HepG2 (cell line): Measurements from ENCODE around the gene PYCARD. TPM values are rescaled to one million over a fixed set of nuclear protein-coding genes. Genes with fewer than 3 reads are reported as not detected.

Source experiments
- ATAC-seq: fragments of 200-7000 bp; cut with Tn5 transposase; 3 replicates; pipeline ENCODE4 v1.9.1; 2020; ENCODE audit warnings: mild to moderate bottlenecking, moderate library complexity
- BruUV-seq: library from RNA; stranded (reverse); fragments of 400-500 nt; replicated peaks from 2 replicates; lab custom pipeline; 2021; lab: Mats Ljungman, UMichigan
- CTCF ChIA-PET: fragments of 300-600 bp; formaldehyde crosslinking; extraction: SDS; loops from one replicate; lab custom pipeline; 2021; ENCODE audit warnings: low total read pairs, inconsistent platforms, low intra/inter-chr PET ratio; lab: Yijun Ruan, JAX
- POLR2A ChIA-PET: fragments of 350-600 bp; sonication (Branson Sonifier 250); formaldehyde crosslinking; loops from one replicate; lab custom pipeline; 2020; ENCODE audit warnings: antibody characterized with exemption, inconsistent platforms; lab: Yijun Ruan, JAX
- DNase-seq: peaks from one replicate; pipeline ENCODE4 v3.0.0-alpha.2; 2015; ENCODE audit warnings: low spot score
- FAIRE-seq: peaks from 3 replicates; lab custom pipeline; 2011; peaks lifted over from hg19 to GRCh38; lab: Jason Lieb, UNC
- H2AFZ ChIP-seq: one replicate; pipeline ENCODE4 v1.6.1; 2011; ENCODE audit warnings: low read length, inconsistent platforms
- H3K27ac ChIP-seq: fragments of 300-600 bp; 3 replicates; pipeline ENCODE4 v1.8.0; 2011; ENCODE audit warnings: mixed run types, mild to moderate bottlenecking, mixed read lengths, low read length, inconsistent platforms; ENCODE audit not compliant: insufficient read depth; ENCODE audit errors: extremely low read length
- H3K27me3 ChIP-seq, 2 experiments: fragments of 200-600 bp in 1 of 2; 2 replicates in 1 of 2; 3 replicates in 1 of 2; pipeline versions ENCODE4 v1.6.0 to v1.8.0; 2011; ENCODE audit warnings: low read length in 2 of 2, mild to moderate bottlenecking in 2 of 2, moderate library complexity in 2 of 2, inconsistent platforms in 1 of 2; ENCODE audit not compliant: insufficient read depth in 2 of 2, control insufficient read depth in 1 of 2
- H3K36me3 ChIP-seq, 2 experiments: fragments of 200-600 bp in 1 of 2; replicated peaks in 1 of 2; 2 replicates in 1 of 2; 3 replicates in 1 of 2; pipeline versions ENCODE4 v1.5.1 to v1.8.0; 2011; ENCODE audit warnings: low read length in 2 of 2, inconsistent platforms in 1 of 2; ENCODE audit not compliant: insufficient read depth in 2 of 2, control insufficient read depth in 1 of 2
- H3K4me1 ChIP-seq: 2 replicates; pipeline ENCODE4 v1.5.1; 2012; ENCODE audit warnings: low read length, inconsistent platforms; ENCODE audit not compliant: insufficient read depth
- H3K4me2 ChIP-seq: 2 replicates; pipeline ENCODE4 v1.6.0; 2011; ENCODE audit warnings: low read depth, low read length, inconsistent platforms
- H3K4me3 ChIP-seq, 3 experiments: fragments of 200-600 bp in 1 of 3; sonication (generic), shearing (Covaris generic) in 1 of 3; replicated peaks in 1 of 3; 2 replicates each; pipeline ENCODE4 v1.5.1; 2011 to 2016; ENCODE audit warnings: low read length in 3 of 3, inconsistent platforms in 2 of 3, low read depth in 2 of 3, mild to moderate bottlenecking in 2 of 3, control low read depth in 1 of 3, mixed read lengths in 1 of 3; ENCODE audit not compliant: insufficient read depth in 1 of 3
- H3K79me2 ChIP-seq: one replicate; pipeline ENCODE4 v1.6.1; 2011; ENCODE audit warnings: low read length, inconsistent platforms; ENCODE audit not compliant: insufficient read depth
- H3K9ac ChIP-seq: 2 replicates; pipeline ENCODE4 v1.6.0; 2011; ENCODE audit warnings: mild to moderate bottlenecking, low read depth, low read length, inconsistent platforms; ENCODE audit not compliant: insufficient read depth
- H3K9me3 ChIP-seq: 2 replicates; pipeline ENCODE4 v1.5.1; 2012; ENCODE audit warnings: mild to moderate bottlenecking, low read length
- H4K20me1 ChIP-seq: 2 replicates; pipeline ENCODE4 v1.6.0; 2011; ENCODE audit warnings: inconsistent platforms, mild to moderate bottlenecking, low read length, moderate library complexity; ENCODE audit not compliant: insufficient read depth
- AGO2 ChIP-seq: fragments of 200-400 bp; formaldehyde crosslinking; optimal IDR thresholded peaks from 2 replicates; pipeline ENCODE3; 2017; ENCODE audit warnings: mild to moderate bottlenecking, low read depth, low read length, moderate library complexity
- GLI4 ChIP-seq: sonication (generic); formaldehyde crosslinking; IDR thresholded peaks from 2 replicates; pipeline ENCODE4 v1.5.1; 2020; ENCODE audit warnings: missing genetic modification reagents, mild to moderate bottlenecking, moderate library complexity, borderline replicate concordance
- HOXA3 ChIP-seq: sonication (generic); formaldehyde crosslinking; IDR thresholded peaks from 2 replicates; pipeline ENCODE4 v1.5.0; 2020; ENCODE audit warnings: missing genetic modification reagents
- NFKBIZ ChIP-seq: IDR thresholded peaks from 2 replicates; pipeline ENCODE4 v1.6.1; 2018; ENCODE audit warnings: missing genetic modification reagents, missing compliant biosample characterization
- POLR2A ChIP-seq, 2 experiments: IDR thresholded peaks; 2 replicates each; pipeline ENCODE4 v1.6.1; 2011; ENCODE audit warnings: low read depth in 2 of 2, low read length in 2 of 2, mild to moderate bottlenecking in 1 of 2, moderate library complexity in 1 of 2; ENCODE audit not compliant: insufficient read depth in 1 of 2
- RAD21 ChIP-seq: fragments of 450-650 bp; formaldehyde crosslinking; IDR thresholded peaks from 2 replicates; pipeline ENCODE4 v1.5.0; 2020; ENCODE audit warnings: mild to moderate bottlenecking
- RBM22 ChIP-seq: fragments of 200-400 bp; formaldehyde crosslinking; optimal IDR thresholded peaks from 2 replicates; pipeline ENCODE3; 2017; ENCODE audit warnings: mild to moderate bottlenecking, low read length, moderate library complexity
- SMC3 ChIP-seq: IDR thresholded peaks from 2 replicates; pipeline ENCODE4 v1.6.1; 2011; ENCODE audit warnings: low read length, improper control_type of control experiment
- SOX13 ChIP-seq, 3 experiments: fragments of 450-650 bp in 1 of 3; sonication (generic) in 1 of 3; formaldehyde crosslinking in 1 of 3; IDR thresholded peaks in 2 of 3; conservative IDR thresholded peaks in 1 of 3; 2 replicates each; pipeline versions ENCODE4 v1.5.0 to v1.6.1; 2016 to 2020; ENCODE audit warnings: antibody characterized with exemption in 1 of 3, mild to moderate bottlenecking in 1 of 3, missing compliant biosample characterization in 1 of 3, missing genetic modification reagents in 1 of 3, moderate library complexity in 1 of 3
- SP140L ChIP-seq: sonication (generic); formaldehyde crosslinking; IDR thresholded peaks from 2 replicates; pipeline ENCODE4 v1.4.0; 2020; ENCODE audit warnings: missing genetic modification reagents, borderline replicate concordance
- TP53 ChIP-seq: sonication (generic); formaldehyde crosslinking; conservative IDR thresholded peaks from 2 replicates; pipeline ENCODE4 v1.4.0; 2020; ENCODE audit warnings: missing genetic modification reagents
- ZNF383 ChIP-seq: sonication (generic); formaldehyde crosslinking; IDR thresholded peaks from 2 replicates; pipeline ENCODE4 v1.4.0; 2020; ENCODE audit warnings: missing genetic modification reagents, mild to moderate bottlenecking, borderline replicate concordance
- ZZZ3 ChIP-seq: sonication (generic); formaldehyde crosslinking; IDR thresholded peaks from 2 replicates; pipeline ENCODE4 v1.4.0; 2020; ENCODE audit warnings: missing genetic modification reagents, mild to moderate bottlenecking, borderline replicate concordance
- WGBS: methylation state at CpG from one replicate; pipeline ENCODE4 v1.1.6; 2017; ENCODE audit warnings: low lambda C conversion rate; 5-methylcytosine and 5-hydroxymethylcytosine counted together
- in situ Hi-C: cut with HindIII; loops from 2 replicates; pipeline ENCODE4 v1.10.0; 2017; ENCODE audit warnings: low pct_unique_long_range_greater_than_20kb; ENCODE audit not compliant: extremely low pct_ligation_motif_present
- intact Hi-C: fragments of 100-400 bp; cut with micrococcal nuclease; formaldehyde crosslinking; loops from one replicate; pipeline ENCODE4 v1.10.0; 2022; ENCODE audit not compliant: unreplicated experiment
- polyA plus RNA-seq, 8 experiments: library from polyadenylated mRNA; depleted of rRNA in 3 of 8; stranded (reverse) in 7 of 8; unstranded in 1 of 8; fragments of >200 nt; fragmentation: Illumina TruSeq in 4 of 8; extraction: Trizol in 4 of 8; gene quantifications; 2 replicates each; pipeline versions ENCODE4 v1.2.1 to v1.2.3, GENCODE V29; 2011 to 2016; ENCODE audit warnings: low read depth in 4 of 8, missing spikeins in 1 of 8, mixed read lengths in 1 of 8; ENCODE audit not compliant: insufficient read depth in 1 of 8
- total RNA-seq, 5 experiments: library from RNA; depleted of rRNA; stranded (reverse); fragments of >200 nt; fragmentation: Illumina TruSeq; extraction: Trizol; gene quantifications; 2 replicates each; pipeline ENCODE4 v1.2.3, GENCODE V29; 2016; ENCODE audit warnings: low read depth in 1 of 5
- TF ChIP-seq, protein P1 (sequence below): sonication (generic); formaldehyde crosslinking; IDR thresholded peaks from 2 replicates; pipeline ENCODE4 v1.5.1; 2020; ENCODE audit warnings: mild to moderate bottlenecking, missing genetic modification reagents
- TF ChIP-seq, protein P2 (sequence below): sonication (generic); formaldehyde crosslinking; conservative IDR thresholded peaks from 2 replicates; pipeline ENCODE4 v1.8.0; 2022; ENCODE audit warnings: mild to moderate bottlenecking, moderate library complexity, missing genetic modification reagents
- TF ChIP-seq, protein P3 (sequence below): sonication (generic); formaldehyde crosslinking; IDR thresholded peaks from 2 replicates; pipeline ENCODE4 v1.4.0; 2020; ENCODE audit warnings: mild to moderate bottlenecking, missing genetic modification reagents, borderline replicate concordance
- TF ChIP-seq, protein P4 (sequence below): sonication (generic); formaldehyde crosslinking; IDR thresholded peaks from 2 replicates; pipeline ENCODE4 v1.4.0; 2020; ENCODE audit warnings: missing genetic modification reagents

Gene PYCARD
- total and polyA plus RNA-seq, 2 of the 13 experiments (the other 11 are each of a cell fraction or from before 2014, with no cell fraction given) = 4.8 to 9.2 TPM

DNA sequence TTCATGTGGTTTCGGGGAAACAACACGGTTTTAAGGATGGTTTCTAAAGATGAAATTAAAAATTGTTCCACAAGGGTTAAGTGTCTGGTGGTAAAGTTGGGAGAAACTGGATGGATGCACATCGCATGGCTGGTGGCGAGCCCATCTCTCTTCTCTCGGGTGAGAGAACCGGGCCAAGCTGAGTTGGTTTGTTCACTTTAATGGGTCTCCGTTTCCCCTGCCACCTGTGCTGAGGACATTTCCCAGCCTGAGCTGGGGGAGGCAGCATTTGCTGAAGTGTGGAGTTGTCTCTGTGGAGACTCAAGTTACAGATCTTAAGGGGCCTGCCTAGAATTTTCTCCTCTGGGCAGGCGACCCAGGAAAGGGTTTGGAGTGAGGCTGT lies 14.8 kb downstream of the PYCARD start:
- peaks cover 87% of the 10 kb centered on the region for H4K20me1 ChIP-seq
- no peaks in the 10 kb centered on the region for H3K27me3 ChIP-seq
- H3K9me3 ChIP-seq = no peaks in the 10 kb centered on the region
- peaks cover 36% of the 10 kb centered on the region for H3K79me2 ChIP-seq
- 97% methylated on average over 8 of the region's 8 CpGs for WGBS
- H3K27ac ChIP-seq = no peak overlapping the region
- CTCF ChIA-PET = no interaction called here
- H3K4me2 ChIP-seq = no peak overlapping the region
- DNase-seq (no peak), FAIRE-seq (no peak), ATAC-seq (no peak)
- no TSS peak for BruUV-seq
- intact Hi-C loops = no loop called here
- peaks cover 62 to 98% of the 10 kb centered on the region in 2 experiments for H3K36me3 ChIP-seq
- H3K4me3 ChIP-seq = no peak overlapping the region
- H3K4me1 ChIP-seq = peaks cover 40% of the 10 kb centered on the region
- in situ Hi-C loops = no loop called here
- no peak overlapping the region for H3K9ac ChIP-seq
- H2AFZ ChIP-seq = no peak overlapping the region
- POLR2A ChIA-PET = interaction anchor here (0.8 to 1.4 kb wide), 2 partner anchors 10 to 19 kb away, joined by 3 read pairs; no protein-coding TSS in a partner anchor
- TF ChIP-seq ZNF383 (no peak), ZZZ3 (CRISPR knock-in tag) (no peak), SMC3 (peak; percentile 10; the same call in 1 of the 2 replicates), HOXA3 (CRISPR knock-in tag) (no peak), AGO2 (peak; percentile 3), TP53 (CRISPR knock-in tag) (no peak), NFKBIZ (CRISPR knock-in tag) (no peak), POLR2A (IDR thresholded peaks at IDR 0.05; ENCODE audit: insufficient read depth in 1 of 2, low read depth in 2 of 2, low read length in 2 of 2) (peak in 1 of 2 experiments; percentile 38; a peak in 1 of 4 replicates), SOX13 (IDR thresholded peaks at IDR 0.05) (no peak), SOX13 (CRISPR knock-in tag; conservative IDR thresholded peaks at IDR 0.05 in 1 of 2, IDR thresholded peaks at IDR 0.05 in 1 of 2) (no peak), GLI4 (CRISPR knock-in tag) (no peak), RAD21 (CRISPR knock-in tag) (0 out of 2 replicates have a peak, but pooled peaks have one; percentile 8), RBM22 (peak; percentile 78), SP140L (no peak)
- TF ChIP-seq, protein P1, sequence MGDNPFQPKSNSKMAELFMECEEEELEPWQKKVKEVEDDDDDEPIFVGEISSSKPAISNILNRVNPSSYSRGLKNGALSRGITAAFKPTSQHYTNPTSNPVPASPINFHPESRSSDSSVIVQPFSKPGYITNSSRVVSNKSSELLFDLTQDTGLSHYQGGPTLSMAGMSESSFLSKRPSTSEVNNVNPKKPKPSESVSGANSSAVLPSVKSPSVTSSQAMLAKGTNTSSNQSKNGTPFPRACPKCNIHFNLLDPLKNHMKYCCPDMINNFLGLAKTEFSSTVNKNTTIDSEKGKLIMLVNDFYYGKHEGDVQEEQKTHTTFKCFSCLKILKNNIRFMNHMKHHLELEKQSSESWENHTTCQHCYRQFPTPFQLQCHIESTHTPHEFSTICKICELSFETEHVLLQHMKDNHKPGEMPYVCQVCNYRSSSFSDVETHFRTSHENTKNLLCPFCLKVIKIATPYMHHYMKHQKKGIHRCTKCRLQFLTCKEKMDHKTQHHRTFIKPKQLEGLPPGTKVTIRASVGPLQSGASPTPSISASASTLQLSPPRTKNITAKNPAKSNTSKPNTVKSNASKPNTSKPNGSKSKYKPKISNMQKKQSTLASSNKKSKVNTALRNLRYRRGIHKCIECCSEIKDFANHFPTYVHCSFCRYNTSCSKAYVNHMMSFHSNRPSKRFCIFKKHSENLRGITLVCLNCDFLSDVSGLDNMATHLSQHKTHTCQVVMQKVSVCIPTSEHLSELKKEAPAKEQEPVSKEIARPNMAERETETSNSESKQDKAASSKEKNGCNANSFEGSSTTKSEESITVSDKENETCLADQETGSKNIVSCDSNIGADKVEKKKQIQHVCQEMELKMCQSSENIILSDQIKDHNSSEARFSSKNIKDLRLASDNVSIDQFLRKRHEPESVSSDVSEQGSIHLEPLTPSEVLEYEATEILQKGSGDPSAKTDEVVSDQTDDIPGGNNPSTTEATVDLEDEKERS (CRISPR knock-in tag) = no peak
- TF ChIP-seq, protein P2, sequence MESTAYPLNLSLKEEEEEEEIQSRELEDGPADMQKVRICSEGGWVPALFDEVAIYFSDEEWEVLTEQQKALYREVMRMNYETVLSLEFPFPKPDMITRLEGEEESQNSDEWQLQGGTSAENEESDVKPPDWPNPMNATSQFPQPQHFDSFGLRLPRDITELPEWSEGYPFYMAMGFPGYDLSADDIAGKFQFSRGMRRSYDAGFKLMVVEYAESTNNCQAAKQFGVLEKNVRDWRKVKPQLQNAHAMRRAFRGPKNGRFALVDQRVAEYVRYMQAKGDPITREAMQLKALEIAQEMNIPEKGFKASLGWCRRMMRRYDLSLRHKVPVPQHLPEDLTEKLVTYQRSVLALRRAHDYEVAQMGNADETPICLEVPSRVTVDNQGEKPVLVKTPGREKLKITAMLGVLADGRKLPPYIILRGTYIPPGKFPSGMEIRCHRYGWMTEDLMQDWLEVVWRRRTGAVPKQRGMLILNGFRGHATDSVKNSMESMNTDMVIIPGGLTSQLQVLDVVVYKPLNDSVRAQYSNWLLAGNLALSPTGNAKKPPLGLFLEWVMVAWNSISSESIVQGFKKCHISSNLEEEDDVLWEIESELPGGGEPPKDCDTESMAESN (CRISPR knock-in tag) = no peak
- TF ChIP-seq, protein P3, sequence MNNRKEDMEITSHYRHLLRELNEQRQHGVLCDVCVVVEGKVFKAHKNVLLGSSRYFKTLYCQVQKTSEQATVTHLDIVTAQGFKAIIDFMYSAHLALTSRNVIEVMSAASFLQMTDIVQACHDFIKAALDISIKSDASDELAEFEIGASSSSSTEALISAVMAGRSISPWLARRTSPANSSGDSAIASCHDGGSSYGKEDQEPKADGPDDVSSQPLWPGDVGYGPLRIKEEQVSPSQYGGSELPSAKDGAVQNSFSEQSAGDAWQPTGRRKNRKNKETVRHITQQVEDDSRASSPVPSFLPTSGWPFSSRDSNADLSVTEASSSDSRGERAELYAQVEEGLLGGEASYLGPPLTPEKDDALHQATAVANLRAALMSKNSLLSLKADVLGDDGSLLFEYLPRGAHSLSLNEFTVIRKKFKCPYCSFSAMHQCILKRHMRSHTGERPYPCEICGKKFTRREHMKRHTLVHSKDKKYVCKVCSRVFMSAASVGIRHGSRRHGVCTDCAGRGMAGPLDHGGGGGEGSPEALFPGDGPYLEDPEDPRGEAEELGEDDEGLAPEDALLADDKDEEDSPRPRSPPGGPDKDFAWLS = no peak
- TF ChIP-seq, protein P4, sequence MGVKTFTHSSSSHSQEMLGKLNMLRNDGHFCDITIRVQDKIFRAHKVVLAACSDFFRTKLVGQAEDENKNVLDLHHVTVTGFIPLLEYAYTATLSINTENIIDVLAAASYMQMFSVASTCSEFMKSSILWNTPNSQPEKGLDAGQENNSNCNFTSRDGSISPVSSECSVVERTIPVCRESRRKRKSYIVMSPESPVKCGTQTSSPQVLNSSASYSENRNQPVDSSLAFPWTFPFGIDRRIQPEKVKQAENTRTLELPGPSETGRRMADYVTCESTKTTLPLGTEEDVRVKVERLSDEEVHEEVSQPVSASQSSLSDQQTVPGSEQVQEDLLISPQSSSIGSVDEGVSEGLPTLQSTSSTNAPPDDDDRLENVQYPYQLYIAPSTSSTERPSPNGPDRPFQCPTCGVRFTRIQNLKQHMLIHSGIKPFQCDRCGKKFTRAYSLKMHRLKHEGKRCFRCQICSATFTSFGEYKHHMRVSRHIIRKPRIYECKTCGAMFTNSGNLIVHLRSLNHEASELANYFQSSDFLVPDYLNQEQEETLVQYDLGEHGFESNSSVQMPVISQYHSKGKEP (CRISPR knock-in tag) = no peak
